NCI-H2029 treated with DMSO at 0.1 percent for 48 hours (cell line): Measurements from ENCODE around the gene SIGLEC8.
"Not testable (repeated sequence)": the region's sequence is repeated elsewhere in the genome, so short reads cannot be mapped to it uniquely, and the experiment has no call there.

Source experiments
- DNase-seq: peaks from one replicate; lab custom pipeline; 2025; lab: John Stamatoyannopoulos, UW

Gene SIGLEC8

DNA sequence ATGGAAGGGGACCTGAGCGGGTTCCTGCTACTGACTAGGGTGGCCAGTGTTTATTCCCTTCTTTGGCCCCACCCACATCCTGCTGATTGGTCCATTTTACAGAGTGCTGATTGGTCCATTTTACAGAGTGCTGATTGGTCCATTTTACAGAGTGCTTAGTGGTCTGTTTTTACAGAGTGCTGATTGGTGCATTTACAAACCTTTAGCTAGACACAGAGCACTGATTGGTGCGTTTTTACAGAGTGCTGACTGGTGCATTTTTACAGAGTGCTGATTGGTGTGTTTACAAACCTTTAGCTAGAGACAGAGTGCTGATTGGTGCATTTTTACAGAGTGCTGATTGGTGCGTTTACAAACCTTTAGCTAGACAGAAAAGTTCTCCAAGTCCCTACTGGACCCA lies 10.7 kb downstream of the SIGLEC8 start:
- not testable (repeated sequence) for DNase-seq

DNA sequence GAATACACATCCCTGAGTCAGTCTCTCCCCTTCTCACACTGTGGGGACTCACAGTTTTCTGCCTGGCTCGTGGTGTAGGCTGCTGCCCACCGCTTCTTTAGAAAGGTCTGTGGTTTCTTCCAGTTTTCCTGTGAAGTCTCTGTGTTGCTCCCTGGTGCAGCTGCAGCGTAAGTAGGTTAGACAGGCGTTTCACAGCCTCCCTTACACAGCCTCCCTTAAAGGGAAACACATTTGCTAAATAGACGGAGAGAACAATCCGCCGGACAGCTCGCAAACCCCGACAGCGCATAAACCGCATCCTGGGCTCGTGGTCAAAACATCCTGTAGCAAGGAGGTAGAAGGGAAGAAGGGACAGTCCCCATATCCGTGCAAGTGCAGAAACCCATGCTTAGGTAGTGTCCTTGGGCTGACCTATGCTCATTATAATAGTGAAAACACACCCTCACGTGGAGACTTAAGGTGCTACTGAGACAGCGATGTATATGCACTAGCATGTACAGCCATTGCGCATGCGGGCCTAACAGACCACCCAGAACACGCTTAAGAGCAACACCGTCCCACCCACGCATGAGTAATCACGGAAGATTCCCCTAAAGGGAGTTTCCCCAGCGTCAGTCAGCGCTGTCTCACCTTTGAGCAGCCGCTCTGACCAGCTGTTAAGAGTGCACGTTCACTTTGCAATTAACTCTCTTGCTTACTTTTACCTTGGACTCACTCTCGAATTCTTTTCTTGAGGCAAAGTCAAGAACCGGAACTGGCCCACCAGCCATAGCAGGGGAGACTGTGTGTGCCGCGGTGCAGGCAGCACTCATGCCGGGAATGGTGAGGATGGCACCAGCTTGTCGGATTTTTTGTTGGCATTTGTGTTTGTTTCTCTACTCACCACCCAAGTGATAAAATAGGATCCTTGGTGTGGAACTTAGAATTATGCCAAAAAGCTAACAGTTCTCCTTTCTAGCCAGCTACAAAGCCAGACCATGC lies 16.6 kb downstream of the SIGLEC8 start:
- no peak for DNase-seq

GRCh38 chr19:51440846-51441409 lies 17.3 kb downstream of the SIGLEC8 start:
- DNase-seq: no peak

GRCh38 chr19:51440052-51440451 lies 18.2 kb downstream of the SIGLEC8 start:
- no peak for DNase-seq

DNA sequence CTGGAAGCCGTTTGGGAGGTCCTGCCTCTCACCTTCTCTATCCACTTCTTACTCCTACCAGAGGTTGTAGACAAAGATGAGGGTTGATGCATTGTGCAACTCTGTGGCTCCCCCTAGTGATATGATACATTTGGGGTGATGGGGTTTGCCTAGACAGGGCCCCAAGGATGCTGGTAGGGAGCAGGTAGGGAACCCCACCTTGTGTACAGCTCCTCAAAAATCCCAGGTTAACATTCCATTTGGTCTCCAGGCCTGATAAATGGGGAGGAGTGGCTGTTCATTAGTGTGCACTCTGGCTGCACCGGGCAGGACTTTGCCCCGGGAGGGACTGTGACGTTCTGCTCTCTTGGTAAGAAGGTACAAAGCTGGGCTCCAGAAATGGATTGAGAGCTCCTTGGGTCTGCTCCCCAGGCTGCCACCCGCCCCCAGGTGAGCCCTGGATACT lies 19.2 kb downstream of the SIGLEC8 start:
- no peak for DNase-seq

- DNase-seq: no peak
Observed at GRCh38 chr19:51434456-51434855, 23.8 kb downstream of the SIGLEC8 start.

- DNase-seq: no peak
Observed at GRCh38 chr19:51433043-51433442, 25.2 kb downstream of the SIGLEC8 start.

DNA sequence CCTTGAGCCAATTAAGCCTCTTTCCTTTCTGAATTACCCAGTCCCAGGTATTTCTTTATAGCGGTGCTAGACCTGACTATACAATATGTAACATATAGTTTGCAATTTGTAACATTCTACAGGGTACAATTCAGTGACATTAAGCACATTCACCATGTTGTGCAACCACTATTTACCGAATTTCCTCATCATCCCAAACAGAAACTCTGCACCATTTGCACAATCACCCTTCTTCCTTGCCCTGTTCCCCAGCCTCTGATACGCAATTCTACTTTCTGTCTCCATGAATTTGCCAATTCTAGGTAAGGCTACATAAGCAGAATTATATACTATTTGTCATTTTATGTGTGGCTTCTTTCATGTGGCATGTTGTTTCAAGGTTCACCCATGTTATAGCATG lies 27.1 kb downstream of the SIGLEC8 start:
- no peak for DNase-seq

- no peak for DNase-seq
Observed at GRCh38 chr19:51430221-51430620, 28.0 kb downstream of the SIGLEC8 start.

GRCh38 chr19:51427201-51427600 lies 31.1 kb downstream of the SIGLEC8 start:
- no peak for DNase-seq

DNA sequence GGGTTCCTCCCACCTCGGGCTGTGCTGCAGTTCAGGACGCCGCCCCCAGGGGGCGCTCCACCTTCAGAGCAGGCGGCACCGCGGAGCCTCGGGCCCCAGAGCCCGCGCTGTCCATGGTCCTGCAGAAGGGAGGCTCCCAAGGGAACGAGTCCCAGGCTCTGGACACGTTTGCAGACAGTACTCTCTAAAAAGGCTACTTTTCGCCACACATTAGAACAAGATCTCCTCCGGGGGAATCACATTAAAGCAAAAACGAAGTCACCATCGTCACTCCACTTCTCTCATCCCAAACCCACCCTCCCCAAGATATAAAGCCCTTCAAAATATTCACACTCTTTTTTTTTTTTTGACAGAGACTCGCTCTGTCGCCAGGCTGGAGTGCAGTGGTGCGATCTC lies 36.2 kb downstream of the SIGLEC8 start:
- DNase-seq: no peak

- no peak for DNase-seq
Observed at GRCh38 chr19:51421229-51422052, 36.8 kb downstream of the SIGLEC8 start.

- not testable (repeated sequence) for DNase-seq
Observed at GRCh38 chr19:51420511-51420910, 37.7 kb downstream of the SIGLEC8 start.

DNA sequence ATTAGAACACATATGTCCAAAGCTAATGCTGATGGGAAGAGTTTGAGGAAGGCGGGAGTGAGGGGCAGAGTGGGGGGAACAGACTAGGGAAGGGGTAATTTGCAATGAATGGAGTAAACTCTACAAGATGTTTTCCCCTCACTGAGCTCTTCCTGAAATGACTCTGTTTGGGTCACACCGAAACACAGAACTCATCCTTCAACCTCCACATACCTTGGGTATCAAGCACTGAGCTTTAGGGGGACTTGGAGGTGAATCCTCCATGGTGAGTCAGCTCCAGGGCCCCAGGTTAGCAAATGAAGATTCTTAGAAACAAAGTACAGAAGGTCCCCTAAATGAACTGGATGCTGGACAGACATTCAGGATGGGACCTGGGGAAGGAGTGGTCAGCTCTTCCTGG lies 39.5 kb downstream of the SIGLEC8 start:
- DNase-seq: no peak

GRCh38 chr19:51417810-51418157 lies 40.5 kb downstream of the SIGLEC8 start:
- DNase-seq: no peak

GRCh38 chr19:51417107-51417809 lies 41.0 kb downstream of the SIGLEC8 start, which contains the start of gene SIGLEC10:
Gene SIGLEC10 (minus strand): TSS chr19:51417642. CDS start chr19:51417581, 61 bp downstream.
- DNase-seq: no peak

DNA sequence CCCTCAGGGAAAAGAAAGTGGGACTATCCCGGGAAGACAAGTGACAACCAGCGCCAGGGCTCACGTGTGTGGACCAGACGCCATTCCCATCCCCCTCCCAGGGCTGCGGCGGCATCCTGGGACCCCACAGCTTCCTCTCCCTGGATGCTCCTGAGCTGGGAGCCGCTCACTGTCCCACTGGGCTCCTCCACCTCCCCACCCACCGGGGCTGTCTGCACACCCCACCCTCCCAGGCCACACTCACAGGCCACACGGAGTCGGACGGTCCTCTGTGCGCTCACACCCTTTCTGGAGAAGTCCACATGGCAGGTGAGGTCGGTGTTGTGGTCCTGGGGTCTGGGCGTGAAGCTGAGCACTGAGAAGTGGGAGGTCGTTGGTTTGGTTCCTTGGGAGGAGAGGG lies 41.8 kb downstream of the SIGLEC8 start:
- not testable (repeated sequence) for DNase-seq

- no peak for DNase-seq
Observed at GRCh38 chr19:51415187-51415586, 43.1 kb downstream of the SIGLEC8 start.

GRCh38 chr19:51410950-51411748 lies 47.1 kb downstream of the SIGLEC8 start:
- DNase-seq: no peak

GRCh38 chr19:51407511-51408131 lies 50.6 kb downstream of the SIGLEC8 start:
- DNase-seq: no peak
